ENCODE measurements around the gene RABAC1.

DNA sequence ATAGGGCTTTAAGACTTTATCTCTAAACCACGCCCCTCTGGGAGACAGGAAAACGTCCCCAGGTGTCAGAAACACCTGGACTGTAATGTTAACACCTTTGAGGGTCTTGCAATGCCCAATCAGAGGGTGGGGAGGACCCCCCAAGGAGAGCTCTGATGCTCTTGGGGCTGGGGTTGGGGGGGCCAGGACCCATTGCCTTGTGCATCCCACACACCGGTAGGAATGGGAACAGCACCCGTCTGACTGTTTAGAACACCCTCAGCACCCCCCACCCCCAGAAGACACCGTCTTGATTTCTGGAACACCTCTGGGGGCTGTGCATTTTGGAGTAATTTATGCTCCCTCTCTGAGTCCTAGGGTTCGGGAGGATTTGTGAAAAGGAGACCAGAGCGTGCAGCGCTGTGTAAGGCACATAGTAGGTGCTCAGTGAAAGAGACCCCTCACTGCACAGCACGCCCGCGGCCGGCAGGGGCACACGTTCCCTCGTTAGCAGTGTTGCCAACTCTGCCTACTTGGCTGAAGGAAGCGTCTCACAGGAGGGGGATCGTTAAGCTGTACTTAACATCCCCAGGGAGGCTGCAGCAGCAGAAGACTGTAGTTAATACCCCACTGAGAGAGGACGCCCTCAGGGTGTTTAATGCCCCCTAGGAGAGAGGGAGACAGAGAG lies 28.1 kb downstream of the RABAC1 start:
- TF ChIP-seq, protein P1, sequence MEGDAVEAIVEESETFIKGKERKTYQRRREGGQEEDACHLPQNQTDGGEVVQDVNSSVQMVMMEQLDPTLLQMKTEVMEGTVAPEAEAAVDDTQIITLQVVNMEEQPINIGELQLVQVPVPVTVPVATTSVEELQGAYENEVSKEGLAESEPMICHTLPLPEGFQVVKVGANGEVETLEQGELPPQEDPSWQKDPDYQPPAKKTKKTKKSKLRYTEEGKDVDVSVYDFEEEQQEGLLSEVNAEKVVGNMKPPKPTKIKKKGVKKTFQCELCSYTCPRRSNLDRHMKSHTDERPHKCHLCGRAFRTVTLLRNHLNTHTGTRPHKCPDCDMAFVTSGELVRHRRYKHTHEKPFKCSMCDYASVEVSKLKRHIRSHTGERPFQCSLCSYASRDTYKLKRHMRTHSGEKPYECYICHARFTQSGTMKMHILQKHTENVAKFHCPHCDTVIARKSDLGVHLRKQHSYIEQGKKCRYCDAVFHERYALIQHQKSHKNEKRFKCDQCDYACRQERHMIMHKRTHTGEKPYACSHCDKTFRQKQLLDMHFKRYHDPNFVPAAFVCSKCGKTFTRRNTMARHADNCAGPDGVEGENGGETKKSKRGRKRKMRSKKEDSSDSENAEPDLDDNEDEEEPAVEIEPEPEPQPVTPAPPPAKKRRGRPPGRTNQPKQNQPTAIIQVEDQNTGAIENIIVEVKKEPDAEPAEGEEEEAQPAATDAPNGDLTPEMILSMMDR (IDR thresholded peaks at IDR 0.05; ENCODE audit: low read length) = peak; percentile 73
- TF ChIP-seq EZH2 (IDR thresholded peaks at IDR 0.05; ENCODE audit: borderline replicate concordance, low read length) = no peak

Data from OCI-LY1 (cell line).